HG03558 (cell line): Measurements from ENCODE around the gene SNAI3.
"Not testable (repeated sequence)": the region's sequence is repeated elsewhere in the genome, so short reads cannot be mapped to it uniquely, and the experiment has no call there.

Experiments
- ATAC-seq: cut with Tn5 transposase; IDR thresholded peaks from one replicate; pipeline ENCODE4 v1.9.1; 2021; ENCODE audit warnings: moderate number of reproducible peaks; ENCODE audit not compliant: unreplicated experiment; ENCODE audit errors: extremely low read depth

Gene SNAI3

GRCh38 chr16:88676502-88677242 is 9.6 kb downstream of the SNAI3 start:
- ATAC-seq = no peak

GRCh38 chr16:88673716-88674379 is 12.5 kb downstream of the SNAI3 start:
- ATAC-seq = no peak

GRCh38 chr16:88672776-88673175 is 13.5 kb downstream of the SNAI3 start:
- ATAC-seq = no peak

- ATAC-seq = no peak
These were observed 14.5 kb downstream of the SNAI3 start for GRCh38 chr16:88671806-88672205.

- no peak for ATAC-seq
These were observed 16.3 kb downstream of the SNAI3 start for GRCh38 chr16:88669980-88670379.

- not testable (repeated sequence) for ATAC-seq
These were observed 16.8 kb downstream of the SNAI3 start for GRCh38 chr16:88669493-88669892.

- ATAC-seq = no peak
These were observed 18.8 kb downstream of the SNAI3 start for GRCh38 chr16:88667461-88667860.

- no peak for ATAC-seq
These were observed 20.7 kb downstream of the SNAI3 start for GRCh38 chr16:88665570-88665969.

GRCh38 chr16:88665148-88665547 is 21.2 kb downstream of the SNAI3 start:
- no peak for ATAC-seq

GRCh38 chr16:88662843-88663606 is 23.3 kb downstream of the SNAI3 start, which contains the start of gene MVD:
Gene MVD, minus strand, starts transcription at chr16:88663091. Its CDS starts 11 bp downstream, at chr16:88663080.
- ATAC-seq = peak; percentile 90

- ATAC-seq = no peak
These were observed 24.0 kb downstream of the SNAI3 start for GRCh38 chr16:88662222-88662842.

GRCh38 chr16:88661468-88661867 is 24.8 kb downstream of the SNAI3 start:
- ATAC-seq = no peak

GRCh38 chr16:88659160-88659559 is 27.1 kb downstream of the SNAI3 start:
- no peak for ATAC-seq

GRCh38 chr16:88658714-88659113 is 27.6 kb downstream of the SNAI3 start:
- no peak for ATAC-seq

- ATAC-seq = no peak
These were observed 28.9 kb downstream of the SNAI3 start for GRCh38 chr16:88657371-88657770.

- no peak for ATAC-seq
These were observed 29.9 kb downstream of the SNAI3 start for GRCh38 chr16:88656291-88656980.

- ATAC-seq = no peak
These were observed 30.5 kb downstream of the SNAI3 start for GRCh38 chr16:88655733-88656281.

- ATAC-seq = no peak
These were observed 31.1 kb downstream of the SNAI3 start for GRCh38 chr16:88655053-88655732.

GRCh38 chr16:88654363-88655052 is 31.8 kb downstream of the SNAI3 start:
- no peak for ATAC-seq
